K562 (cell line): ENCODE measurements around the gene ALDH16A1. TPM values are rescaled to one million over a fixed set of nuclear protein-coding genes. Genes with fewer than 3 reads are reported as not detected.

Experiments used
- CEBPG ChIP-seq, 3 experiments: fragments of 200-800 bp in 1 of 3; sonication (Bioruptor generic) in 1 of 3; sonication (generic) in 1 of 3; formaldehyde crosslinking in 1 of 3; IDR thresholded peaks in 2 of 3; conservative IDR thresholded peaks in 1 of 3; 2 replicates each; pipeline versions ENCODE4 v1.6.1 to v1.8.0; 2016 to 2022; ENCODE audit warnings: missing compliant biosample characterization in 2 of 3, missing genetic modification characterization in 2 of 3, mild to moderate bottlenecking in 1 of 3, missing genetic modification reagents in 1 of 3
- CSDE1 ChIP-seq, 2 experiments: fragments of 450-650 bp; IDR thresholded peaks; 2 replicates each; pipeline ENCODE4 v1.6.1; 2016; ENCODE audit warnings: mild to moderate bottlenecking in 1 of 2
- GATAD2B ChIP-seq: fragments of 450-650 bp; IDR thresholded peaks from 2 replicates; pipeline ENCODE4 v1.6.1; 2017; ENCODE audit warnings: mild to moderate bottlenecking, borderline replicate concordance
- HDAC1 ChIP-seq, 2 experiments: fragments of 450-650 bp; IDR thresholded peaks; 2 replicates each; pipeline ENCODE4 v1.6.1; 2016 to 2017; ENCODE audit warnings: inconsistent platforms in 1 of 2, mild to moderate bottlenecking in 1 of 2, moderate library complexity in 1 of 2
- MYC ChIP-seq, 2 experiments: fragments of 250-450 bp in 1 of 2; sonication (Bioruptor Pico) in 1 of 2; IDR thresholded peaks; 2 replicates each; pipeline versions ENCODE4 v1.5.1 to v1.6.1; 2012 to 2021; ENCODE audit warnings: low read depth in 2 of 2, borderline replicate concordance in 1 of 2, improper control_type of control experiment in 1 of 2, low read length in 1 of 2, mild to moderate bottlenecking in 1 of 2, moderate library complexity in 1 of 2
- PHF20 ChIP-seq: fragments of 450-650 bp; IDR thresholded peaks from 2 replicates; pipeline ENCODE4 v1.6.1; 2018; ENCODE audit not compliant: partially characterized antibody
- PTRF ChIP-seq: fragments of 450-650 bp; IDR thresholded peaks from 2 replicates; pipeline ENCODE4 v1.6.1; 2016; ENCODE audit warnings: mild to moderate bottlenecking, missing genetic modification characterization, missing compliant biosample characterization
- PTTG1 ChIP-seq: fragments of 450-650 bp; IDR thresholded peaks from 2 replicates; pipeline ENCODE4 v1.6.1; 2016; ENCODE audit warnings: low read depth, mild to moderate bottlenecking, missing genetic modification characterization, missing compliant biosample characterization
- RBFOX2 ChIP-seq: fragments of 200-400 bp; formaldehyde crosslinking; IDR thresholded peaks from 2 replicates; pipeline ENCODE4 v1.6.1; 2017; ENCODE audit warnings: low read depth, mild to moderate bottlenecking, low read length, moderate library complexity
- RBM14 ChIP-seq: fragments of 200-400 bp; formaldehyde crosslinking; IDR thresholded peaks from 2 replicates; pipeline ENCODE4 v1.6.1; 2018; ENCODE audit warnings: low read depth, mild to moderate bottlenecking, low read length, moderate library complexity, borderline replicate concordance; ENCODE audit not compliant: insufficient read depth
- SMC3 ChIP-seq: conservative IDR thresholded peaks from 2 replicates; pipeline ENCODE4 v1.6.1; 2011; ENCODE audit warnings: low read depth, low read length, improper control_type of control experiment; ENCODE audit not compliant: insufficient read depth
- SRSF1 ChIP-seq: fragments of 200-400 bp; formaldehyde crosslinking; IDR thresholded peaks from 2 replicates; pipeline ENCODE4 v1.6.1; 2017; ENCODE audit warnings: mild to moderate bottlenecking, low read depth, low read length, moderate library complexity
- TAF1 ChIP-seq: IDR thresholded peaks from 2 replicates; pipeline ENCODE4 v1.6.1; 2011; ENCODE audit warnings: mild to moderate bottlenecking, low read length, moderate library complexity; ENCODE audit not compliant: insufficient read depth, control insufficient read depth, severe bottlenecking; ENCODE audit errors: extremely low read depth
- ZFP1 ChIP-seq: fragments of 450-650 bp; formaldehyde crosslinking; IDR thresholded peaks from 2 replicates; pipeline ENCODE4 v1.4.0; 2020; ENCODE audit warnings: mild to moderate bottlenecking, mixed read lengths
- polyA plus RNA-seq, 8 experiments: library from polyadenylated mRNA; depleted of rRNA in 4 of 8; stranded (reverse) in 5 of 8; unstranded in 3 of 8; fragments of >200 nt; fragmentation: Nextera tagmentation in 2 of 8; fragmentation: Illumina TruSeq in 1 of 8; extraction: Ambion mirVana in 2 of 8; extraction: Trizol in 1 of 8; gene quantifications; 2 replicates each; pipeline versions ENCODE4 v1.2.1 to v1.2.3, GENCODE V29; 2011 to 2014; ENCODE audit warnings: inconsistent platforms in 1 of 8, missing spikeins in 1 of 8
- total RNA-seq, 7 experiments: library from RNA; depleted of rRNA in 6 of 7; stranded (reverse); fragments of >200 nt in 6 of 7; fragmentation: Illumina TruSeq in 2 of 7; extraction: Trizol in 2 of 7; gene quantifications; 2 replicates each; pipeline versions ENCODE4 v1.2.1 to v1.2.3, GENCODE V29; 2011 to 2021; ENCODE audit warnings: low replicate concordance in 1 of 7
- TF ChIP-seq, protein P1 (sequence below): fragments of 450-650 bp; conservative IDR thresholded peaks from 2 replicates; pipeline ENCODE4 v1.6.1; 2016; ENCODE audit warnings: missing genetic modification characterization, low read depth, mild to moderate bottlenecking, missing compliant biosample characterization, moderate library complexity
- TF ChIP-seq, protein P2 (sequence below): fragments of 450-650 bp; IDR thresholded peaks from one replicate; pipeline ENCODE4 v1.6.1; 2018; ENCODE audit warnings: mild to moderate bottlenecking, moderate library complexity; ENCODE audit not compliant: partially characterized antibody
- TF ChIP-seq, protein P3 (sequence below): fragments of 250-450 bp; sonication (Bioruptor Pico); IDR thresholded peaks from 2 replicates; pipeline ENCODE4 v1.8.0; 2021; ENCODE audit warnings: mild to moderate bottlenecking, moderate library complexity
- TF ChIP-seq, protein P4 (sequence below): fragments of 250-450 bp; sonication (Bioruptor Pico); IDR thresholded peaks from 2 replicates; pipeline ENCODE4 v1.5.0; 2020; ENCODE audit warnings: mild to moderate bottlenecking

ALDH16A1 gene
- total and polyA plus RNA-seq, 9 of the 15 experiments (the other 6 are each of a cell fraction or from before 2014, with no cell fraction given), result 2.2 to 52.2 (median 7.6) TPM

DNA sequence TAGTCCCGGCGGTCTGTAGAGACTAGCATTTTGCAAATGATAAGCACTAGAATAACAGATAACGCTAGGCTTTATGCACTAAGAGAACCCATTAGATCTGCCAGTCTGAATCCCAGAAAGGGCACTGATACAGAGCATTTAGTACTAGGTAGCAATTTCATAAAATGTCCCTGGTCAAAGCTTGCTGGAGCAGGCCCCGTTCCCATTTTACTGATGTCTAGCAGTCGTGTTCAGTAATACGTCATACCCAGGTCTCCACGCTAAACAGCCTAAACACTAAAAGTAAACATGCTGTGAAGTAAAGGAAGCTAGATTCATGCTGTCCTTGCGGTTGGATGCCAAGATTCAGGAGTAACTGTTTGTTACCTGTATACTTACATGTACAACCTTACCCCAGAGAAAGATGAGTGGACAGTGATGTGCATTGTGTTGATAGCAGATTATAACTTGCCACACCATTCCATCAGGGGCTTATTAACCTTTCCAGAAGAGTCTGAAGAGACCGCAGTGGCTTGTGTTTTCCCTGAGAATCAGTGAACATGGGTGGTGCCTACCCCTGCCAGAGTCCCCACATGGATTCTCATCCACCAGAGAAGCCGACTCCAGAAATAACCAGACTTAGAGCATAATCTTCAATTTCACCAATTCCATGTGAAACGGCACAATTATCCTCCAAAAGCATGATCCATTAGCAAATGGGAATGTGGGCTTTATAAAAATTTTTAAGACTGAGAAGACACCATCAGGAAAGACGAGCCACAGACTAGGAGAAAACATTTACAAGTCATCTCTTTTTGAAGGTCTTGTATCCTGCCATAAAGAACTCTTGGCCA, 39.8 kb downstream of the ALDH16A1 start (continued):
- TF ChIP-seq PHF20, result no peak
- TF ChIP-seq SRSF1, result no peak
- TF ChIP-seq PTTG1 (tag), result no peak
- TF ChIP-seq, protein P1, sequence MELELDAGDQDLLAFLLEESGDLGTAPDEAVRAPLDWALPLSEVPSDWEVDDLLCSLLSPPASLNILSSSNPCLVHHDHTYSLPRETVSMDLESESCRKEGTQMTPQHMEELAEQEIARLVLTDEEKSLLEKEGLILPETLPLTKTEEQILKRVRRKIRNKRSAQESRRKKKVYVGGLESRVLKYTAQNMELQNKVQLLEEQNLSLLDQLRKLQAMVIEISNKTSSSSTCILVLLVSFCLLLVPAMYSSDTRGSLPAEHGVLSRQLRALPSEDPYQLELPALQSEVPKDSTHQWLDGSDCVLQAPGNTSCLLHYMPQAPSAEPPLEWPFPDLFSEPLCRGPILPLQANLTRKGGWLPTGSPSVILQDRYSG (tag), result no peak
- TF ChIP-seq CEBPG (CRISPR knock-in tag; IDR thresholded peaks at IDR 0.05), result no peak
- no peak for TF ChIP-seq CEBPG (tag; conservative IDR thresholded peaks at IDR 0.05 in 1 of 2, IDR thresholded peaks at IDR 0.05 in 1 of 2)
- peak; percentile 55 for TF ChIP-seq RBFOX2
- no peak for TF ChIP-seq RBM14
- no peak for TF ChIP-seq TAF1
- TF ChIP-seq, protein P2, sequence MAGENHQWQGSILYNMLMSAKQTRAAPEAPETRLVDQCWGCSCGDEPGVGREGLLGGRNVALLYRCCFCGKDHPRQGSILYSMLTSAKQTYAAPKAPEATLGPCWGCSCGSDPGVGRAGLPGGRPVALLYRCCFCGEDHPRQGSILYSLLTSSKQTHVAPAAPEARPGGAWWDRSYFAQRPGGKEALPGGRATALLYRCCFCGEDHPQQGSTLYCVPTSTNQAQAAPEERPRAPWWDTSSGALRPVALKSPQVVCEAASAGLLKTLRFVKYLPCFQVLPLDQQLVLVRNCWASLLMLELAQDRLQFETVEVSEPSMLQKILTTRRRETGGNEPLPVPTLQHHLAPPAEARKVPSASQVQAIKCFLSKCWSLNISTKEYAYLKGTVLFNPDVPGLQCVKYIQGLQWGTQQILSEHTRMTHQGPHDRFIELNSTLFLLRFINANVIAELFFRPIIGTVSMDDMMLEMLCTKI, result no peak
- TF ChIP-seq, protein P3, sequence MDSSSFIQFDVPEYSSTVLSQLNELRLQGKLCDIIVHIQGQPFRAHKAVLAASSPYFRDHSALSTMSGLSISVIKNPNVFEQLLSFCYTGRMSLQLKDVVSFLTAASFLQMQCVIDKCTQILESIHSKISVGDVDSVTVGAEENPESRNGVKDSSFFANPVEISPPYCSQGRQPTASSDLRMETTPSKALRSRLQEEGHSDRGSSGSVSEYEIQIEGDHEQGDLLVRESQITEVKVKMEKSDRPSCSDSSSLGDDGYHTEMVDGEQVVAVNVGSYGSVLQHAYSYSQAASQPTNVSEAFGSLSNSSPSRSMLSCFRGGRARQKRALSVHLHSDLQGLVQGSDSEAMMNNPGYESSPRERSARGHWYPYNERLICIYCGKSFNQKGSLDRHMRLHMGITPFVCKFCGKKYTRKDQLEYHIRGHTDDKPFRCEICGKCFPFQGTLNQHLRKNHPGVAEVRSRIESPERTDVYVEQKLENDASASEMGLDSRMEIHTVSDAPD, result no peak
- TF ChIP-seq CSDE1 (IDR thresholded peaks at IDR 0.05), result no peak
- TF ChIP-seq ZFP1, result no peak
- no peak for TF ChIP-seq HDAC1 (IDR thresholded peaks at IDR 0.05)
- no peak for TF ChIP-seq GATAD2B
- no peak for TF ChIP-seq SMC3
- TF ChIP-seq, protein P4, sequence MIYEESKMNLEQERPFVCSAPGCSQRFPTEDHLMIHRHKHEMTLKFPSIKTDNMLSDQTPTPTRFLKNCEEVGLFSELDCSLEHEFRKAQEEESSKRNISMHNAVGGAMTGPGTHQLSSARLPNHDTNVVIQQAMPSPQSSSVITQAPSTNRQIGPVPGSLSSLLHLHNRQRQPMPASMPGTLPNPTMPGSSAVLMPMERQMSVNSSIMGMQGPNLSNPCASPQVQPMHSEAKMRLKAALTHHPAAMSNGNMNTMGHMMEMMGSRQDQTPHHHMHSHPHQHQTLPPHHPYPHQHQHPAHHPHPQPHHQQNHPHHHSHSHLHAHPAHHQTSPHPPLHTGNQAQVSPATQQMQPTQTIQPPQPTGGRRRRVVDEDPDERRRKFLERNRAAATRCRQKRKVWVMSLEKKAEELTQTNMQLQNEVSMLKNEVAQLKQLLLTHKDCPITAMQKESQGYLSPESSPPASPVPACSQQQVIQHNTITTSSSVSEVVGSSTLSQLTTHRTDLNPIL (CRISPR knock-in tag), result no peak
- TF ChIP-seq PTRF (tag), result no peak
- TF ChIP-seq MYC (IDR thresholded peaks at IDR 0.05; ENCODE audit: low read depth, low read length), result no peak
- TF ChIP-seq MYC (CRISPR knock-in tag; IDR thresholded peaks at IDR 0.05; ENCODE audit: borderline replicate concordance, low read depth), result no peak
